ENCODE measurements around the gene SAFB2.
A peak's percentile ranks its signal among the peaks of the same experiment; 100 is the strongest.

SAFB2 gene

DNA sequence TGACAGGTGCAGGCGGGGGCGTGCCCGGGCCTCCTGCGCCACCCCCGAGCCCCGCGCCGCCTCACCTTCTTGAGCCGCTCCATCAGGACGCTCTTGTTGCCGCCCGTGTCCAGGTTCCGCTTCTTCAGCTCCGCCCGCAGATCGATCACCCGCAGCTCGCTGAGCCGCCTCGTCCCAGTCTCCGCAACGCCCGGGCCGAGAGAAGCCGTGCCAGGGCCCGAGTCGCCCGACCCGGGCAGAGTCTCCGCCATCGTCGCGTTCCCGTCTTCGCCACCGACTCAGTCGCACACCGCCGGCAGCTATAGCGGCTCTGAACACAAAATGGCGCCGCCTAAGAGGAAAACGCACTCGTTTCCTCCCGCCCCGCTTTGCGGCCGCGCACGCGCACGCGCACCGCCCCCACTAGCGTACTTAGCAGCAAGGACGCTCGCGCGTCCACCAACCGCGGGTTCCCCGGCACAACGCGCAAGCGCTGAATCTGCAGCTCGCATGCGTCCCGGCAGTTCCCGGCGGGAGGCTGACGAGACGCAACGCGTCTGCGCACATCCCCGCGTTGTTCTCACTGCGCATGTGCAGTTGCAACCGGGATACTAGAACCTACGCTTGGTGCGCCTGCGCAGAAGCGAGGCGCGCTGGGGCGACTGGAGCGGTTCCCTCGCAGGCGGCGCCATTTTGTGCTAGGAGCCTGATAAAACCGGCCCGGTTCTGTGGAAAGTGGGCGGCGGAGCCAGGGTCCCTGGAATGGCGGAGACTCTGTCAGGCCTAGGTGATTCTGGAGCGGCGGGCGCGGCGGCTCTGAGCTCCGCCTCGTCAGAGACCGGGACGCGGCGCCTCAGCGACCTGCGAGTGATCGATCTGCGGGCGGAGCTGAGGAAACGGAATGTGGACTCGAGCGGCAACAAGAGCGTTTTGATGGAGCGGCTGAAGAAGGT is at the start of gene SAFB2, which contains the start of gene SAFB:
SAFB2 (minus strand) TSS at position 312 of the 932 bp plus-strand sequence; CDS start at position 251, 61 bp downstream.
SAFB (plus strand) TSS at position 619 of the 932 bp plus-strand sequence; CDS start at position 742, 123 bp downstream.
- peak; percentile 97 for DNase-seq (ENCODE audit: low read depth)

DNA sequence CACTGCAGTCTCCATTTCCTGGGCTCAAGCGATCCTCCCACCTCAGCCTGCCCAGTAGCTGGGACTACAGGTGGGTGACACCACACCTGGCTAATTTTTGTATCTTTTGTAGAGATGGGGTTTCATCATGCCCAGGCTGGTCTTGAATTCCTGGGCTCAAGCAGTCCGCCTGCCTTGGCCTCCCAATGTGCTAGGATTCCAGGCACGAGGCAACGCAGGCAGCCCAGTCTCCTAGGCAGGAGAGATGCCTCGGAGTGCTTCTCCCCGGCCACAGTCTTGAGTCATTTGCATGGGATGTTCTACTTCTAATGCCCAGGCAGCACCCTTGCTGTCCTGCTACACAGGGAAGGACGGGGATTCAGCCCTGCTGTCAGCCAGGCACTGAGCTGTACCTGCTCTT is 49.0 kb upstream of the SAFB2 start:
- no peak for DNase-seq (ENCODE audit: low read depth)

DNA sequence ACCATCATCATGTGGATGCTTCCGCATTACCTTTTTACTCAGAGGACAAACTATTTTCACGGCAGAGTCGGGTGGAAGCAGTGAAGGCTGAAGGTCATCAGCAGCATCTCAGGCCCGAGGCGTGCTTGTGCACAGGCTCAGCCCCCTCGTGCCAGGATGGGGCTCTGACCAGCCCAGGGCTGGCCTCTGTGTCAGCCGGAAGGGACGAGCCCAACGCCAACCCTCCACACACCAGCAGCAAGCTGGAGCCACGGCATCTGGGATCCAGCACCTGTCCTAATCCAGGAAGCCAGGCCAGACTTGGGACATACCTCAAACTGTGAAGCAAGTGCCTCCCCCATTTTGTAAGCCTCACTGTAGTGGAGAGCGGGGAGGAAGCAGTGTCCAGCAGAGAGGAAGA is 46.6 kb upstream of the SAFB2 start:
- DNase-seq (ENCODE audit: low read depth): no peak

DNA sequence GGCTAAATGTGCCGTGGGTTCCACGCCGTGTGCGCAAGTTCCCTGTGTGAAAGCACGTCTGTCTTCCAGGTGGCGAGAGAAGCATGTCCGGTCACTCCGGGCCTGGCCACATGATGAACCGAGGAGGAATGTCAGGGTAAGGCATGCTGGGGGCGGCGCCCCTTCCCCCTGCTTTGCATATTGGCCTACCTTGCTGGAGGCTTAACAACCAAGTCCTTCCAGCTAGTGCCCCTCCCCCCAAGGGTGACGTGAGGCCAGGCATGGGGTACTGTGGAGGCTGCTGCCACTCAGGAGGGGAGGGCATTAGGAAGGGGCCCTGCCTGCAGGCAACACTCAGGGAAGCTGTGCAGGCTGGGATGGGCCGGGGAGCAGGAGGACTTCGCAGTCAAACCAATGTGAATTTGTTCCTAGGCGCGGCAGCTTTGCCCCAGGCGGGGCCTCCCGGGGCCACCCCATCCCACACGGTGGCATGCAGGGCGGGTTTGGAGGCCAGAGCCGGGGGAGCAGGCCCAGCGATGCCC is 45.2 kb upstream of the SAFB2 start:
- no peak for DNase-seq (ENCODE audit: low read depth)

DNA sequence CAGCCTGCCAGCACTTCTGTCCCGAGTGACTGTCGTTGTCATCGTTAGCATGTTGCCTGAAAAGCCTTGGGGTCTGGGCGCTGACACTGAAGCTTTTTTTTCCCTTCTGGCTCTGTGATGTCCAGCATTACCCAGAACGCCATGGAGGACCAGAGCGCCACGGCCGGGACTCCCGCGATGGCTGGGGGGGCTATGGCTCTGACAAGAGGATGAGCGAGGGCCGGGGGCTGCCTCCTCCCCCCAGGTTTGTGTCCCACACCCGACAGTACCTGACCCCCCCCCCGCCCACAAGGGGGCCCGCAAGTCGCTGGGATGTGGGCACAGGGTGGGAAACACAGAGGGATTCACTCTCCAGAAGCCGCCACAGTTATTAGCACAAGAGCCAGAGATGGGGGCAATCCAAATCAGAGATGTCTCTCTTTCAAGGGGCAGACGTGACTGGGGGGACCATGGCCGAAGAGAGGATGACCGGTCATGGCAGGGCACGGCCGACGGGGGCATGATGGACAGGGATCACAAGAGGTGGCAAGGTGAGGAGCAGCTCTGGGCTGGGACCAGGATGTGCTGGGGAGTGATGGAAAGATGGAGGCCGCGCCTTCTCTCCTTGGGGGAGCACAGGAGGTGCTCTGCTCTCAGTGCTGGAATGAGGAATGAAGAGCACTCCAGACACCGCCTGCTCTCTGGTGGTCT is 44.5 kb upstream of the SAFB2 start:
- no peak for DNase-seq (ENCODE audit: low read depth)

DNA sequence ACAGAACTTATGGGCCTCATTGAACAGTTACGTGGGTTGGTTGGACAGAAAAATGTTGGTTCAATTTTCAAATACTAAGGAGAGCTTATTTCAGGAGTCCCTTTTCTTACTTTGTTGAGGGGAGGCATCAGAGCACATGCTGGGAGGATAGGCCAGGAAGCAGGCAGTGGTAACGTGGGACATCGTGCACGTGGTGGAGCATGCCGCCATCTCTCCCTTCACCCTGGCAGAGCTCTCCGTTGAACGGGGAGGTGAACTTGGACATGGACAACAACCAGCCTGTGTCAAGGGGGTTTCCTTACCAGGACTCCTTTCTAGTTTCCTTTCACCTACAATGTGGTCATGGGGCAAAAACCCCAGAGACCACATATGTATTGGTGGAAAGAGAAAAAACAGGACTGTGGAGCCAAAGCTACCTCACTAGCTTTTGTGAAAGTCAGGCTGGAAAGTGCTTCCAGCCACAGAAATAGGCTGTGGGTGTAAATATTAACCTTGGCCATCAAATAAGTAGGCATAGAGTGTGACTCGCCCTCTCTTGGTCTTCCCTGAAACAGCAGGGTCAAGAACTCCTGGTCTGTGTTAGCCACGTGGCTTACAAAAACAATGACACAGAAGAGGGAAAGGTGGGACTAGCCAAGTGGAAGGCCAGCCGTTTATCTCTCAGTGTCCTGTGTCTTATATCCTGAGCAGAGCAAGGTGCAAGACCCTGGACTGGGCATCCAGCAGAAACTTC is 43.4 kb upstream of the SAFB2 start:
- no peak for DNase-seq (ENCODE audit: low read depth)

DNA sequence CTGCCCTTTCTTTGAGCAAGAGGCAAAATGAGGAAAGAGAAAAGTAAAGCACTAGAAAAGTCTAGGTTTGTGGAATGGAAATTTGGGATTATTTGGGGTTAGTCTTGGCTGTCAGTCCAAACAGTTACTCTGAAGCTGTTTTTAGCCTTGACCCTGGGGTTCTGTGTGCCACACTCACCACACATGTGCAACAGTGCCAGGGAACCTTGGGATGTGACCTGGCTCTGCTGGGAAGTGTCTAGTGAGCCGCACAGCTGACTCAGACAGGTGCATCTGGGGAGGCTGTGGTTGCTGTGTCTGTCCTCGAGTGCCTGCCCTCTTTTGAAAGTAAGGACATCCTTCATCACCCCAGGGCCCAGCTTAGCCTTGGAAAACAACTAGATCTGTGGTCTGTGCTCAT is 41.9 kb upstream of the SAFB2 start:
- DNase-seq (ENCODE audit: low read depth): no peak

DNA sequence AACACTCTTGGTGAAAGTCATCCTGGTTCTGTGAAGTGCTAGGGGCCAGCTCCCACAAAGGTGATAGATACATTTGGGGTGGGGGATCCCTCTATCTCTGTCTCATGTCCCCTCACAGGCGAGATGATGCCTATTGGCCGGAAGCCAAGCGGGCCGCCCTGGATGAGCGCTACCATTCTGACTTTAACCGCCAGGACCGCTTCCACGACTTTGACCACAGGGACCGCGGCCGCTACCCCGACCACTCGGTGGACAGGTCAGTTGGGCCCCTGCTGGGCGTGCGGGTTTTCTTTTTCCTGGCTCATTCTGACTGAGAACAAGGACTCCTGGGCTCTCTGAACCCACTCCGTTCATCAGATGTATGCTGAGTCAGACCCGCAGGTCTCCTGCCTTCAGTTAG is 41.3 kb upstream of the SAFB2 start:
- DNase-seq (ENCODE audit: low read depth): no peak

DNA sequence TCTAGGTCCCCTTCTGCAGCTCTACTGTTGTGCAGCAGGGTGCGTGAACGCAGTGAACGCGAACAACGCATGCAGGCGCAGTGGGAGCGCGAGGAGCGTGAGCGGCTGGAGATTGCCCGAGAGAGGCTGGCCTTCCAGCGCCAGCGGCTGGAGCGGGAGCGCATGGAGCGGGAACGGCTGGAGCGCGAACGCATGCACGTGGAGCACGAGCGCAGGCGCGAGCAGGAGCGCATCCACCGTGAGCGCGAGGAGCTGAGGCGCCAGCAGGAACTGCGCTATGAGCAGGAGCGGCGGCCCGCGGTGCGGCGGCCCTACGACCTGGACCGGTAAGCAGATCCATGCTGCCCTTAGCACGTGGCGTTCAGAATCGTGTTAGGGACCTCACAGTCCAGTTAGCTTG is 38.9 kb upstream of the SAFB2 start:
- DNase-seq (ENCODE audit: low read depth): no peak

DNA sequence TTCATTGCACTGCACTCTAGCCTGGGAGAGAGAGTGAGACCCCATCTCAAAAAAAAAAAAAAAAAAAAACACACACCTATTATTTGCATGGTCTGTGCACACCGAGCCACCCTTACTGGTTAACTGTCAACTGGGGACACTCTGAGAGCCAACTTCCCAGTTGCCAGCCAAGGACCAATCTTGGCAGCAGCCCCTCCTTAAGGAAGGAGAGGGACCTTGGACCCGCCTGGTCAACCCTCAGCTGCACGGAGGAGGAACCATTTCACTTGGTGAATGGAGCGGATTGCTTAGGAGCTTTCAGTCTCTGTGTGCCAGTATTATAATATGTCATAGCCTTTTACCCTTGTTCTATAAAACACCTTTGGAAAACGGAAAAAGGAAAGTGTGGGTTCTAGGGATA is 32.8 kb upstream of the SAFB2 start:
- DNase-seq (ENCODE audit: low read depth): no peak

DNA sequence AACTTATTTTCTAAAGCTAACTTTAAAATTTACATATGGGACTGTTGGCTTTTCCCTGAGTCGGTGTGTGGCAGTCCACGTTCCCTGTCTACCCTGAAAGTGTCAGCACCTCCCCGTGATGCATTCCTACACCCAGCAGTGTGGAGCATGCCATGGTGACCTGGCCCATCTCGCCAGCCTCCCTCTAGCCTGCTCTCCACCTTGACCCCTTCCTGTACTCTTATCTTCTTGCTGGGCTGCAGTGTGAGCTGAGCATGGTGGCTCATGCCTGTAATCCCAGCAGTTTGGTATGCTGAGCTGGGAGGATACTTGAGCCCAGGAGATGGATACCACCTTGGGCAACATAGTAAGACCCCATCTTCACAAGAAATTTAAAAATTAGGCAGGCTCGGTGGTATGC is 32.4 kb upstream of the SAFB2 start:
- DNase-seq (ENCODE audit: low read depth): no peak

DNA sequence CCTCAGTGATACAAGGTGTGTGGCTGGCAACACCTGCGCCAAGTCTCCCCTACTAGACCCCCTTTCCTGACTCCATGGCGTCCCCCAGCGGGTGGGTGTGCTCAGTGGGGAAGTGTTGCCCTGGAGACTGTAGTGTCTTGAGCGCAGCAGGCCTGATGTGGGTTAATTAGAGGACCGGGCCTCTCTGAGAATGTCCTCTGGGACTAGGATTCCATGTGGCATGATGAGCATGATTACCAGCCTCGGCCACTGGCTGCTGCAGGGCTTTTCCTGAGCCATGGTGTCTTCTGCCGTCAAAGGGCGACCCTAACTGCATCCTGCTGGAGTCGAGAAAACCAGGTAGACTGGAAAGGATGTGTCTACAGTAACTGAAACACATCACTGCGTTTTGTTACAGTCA is 29.7 kb upstream of the SAFB2 start:
- no peak for DNase-seq (ENCODE audit: low read depth)

DNA sequence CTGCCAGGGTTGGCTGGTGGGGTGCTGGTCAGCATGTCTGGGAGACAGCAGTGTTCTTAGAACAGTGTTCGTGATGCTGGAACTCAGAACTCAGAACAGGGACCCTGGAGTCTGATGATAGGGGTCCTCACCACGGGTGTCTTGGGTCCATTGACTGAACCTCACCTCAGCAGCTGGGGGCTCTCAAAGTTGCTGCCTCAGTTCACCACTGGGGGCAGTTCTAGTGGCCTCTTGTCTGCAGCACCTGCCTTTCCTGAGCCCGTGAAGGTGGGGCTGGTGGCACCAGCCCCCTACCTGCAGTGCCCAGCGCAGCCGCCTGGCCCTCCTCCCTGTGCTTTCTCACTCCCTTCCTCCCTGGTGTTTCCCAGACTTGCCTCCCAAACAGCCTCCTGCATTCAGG is 28.8 kb upstream of the SAFB2 start:
- DNase-seq (ENCODE audit: low read depth): no peak

DNA sequence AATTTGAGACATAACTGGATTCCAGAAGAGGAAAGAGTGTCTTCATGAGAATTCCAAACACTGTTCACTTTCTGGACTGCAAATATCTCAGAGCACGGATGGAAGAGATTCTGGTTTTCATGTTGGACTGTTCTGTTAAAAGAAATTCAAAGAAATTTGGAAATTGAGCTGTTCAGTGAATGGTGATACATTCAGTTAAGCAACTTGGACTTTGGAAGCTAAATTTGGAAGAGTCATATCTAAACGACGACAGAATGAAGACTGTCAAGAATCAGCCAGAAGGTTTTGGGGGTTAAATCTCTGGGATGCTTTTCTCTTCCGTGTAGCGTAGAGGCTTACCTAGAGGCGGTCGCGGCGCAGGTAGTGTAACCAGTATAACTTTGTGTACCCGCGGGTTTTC is 25.9 kb upstream of the SAFB2 start:
- DNase-seq (ENCODE audit: low read depth): no peak

DNA sequence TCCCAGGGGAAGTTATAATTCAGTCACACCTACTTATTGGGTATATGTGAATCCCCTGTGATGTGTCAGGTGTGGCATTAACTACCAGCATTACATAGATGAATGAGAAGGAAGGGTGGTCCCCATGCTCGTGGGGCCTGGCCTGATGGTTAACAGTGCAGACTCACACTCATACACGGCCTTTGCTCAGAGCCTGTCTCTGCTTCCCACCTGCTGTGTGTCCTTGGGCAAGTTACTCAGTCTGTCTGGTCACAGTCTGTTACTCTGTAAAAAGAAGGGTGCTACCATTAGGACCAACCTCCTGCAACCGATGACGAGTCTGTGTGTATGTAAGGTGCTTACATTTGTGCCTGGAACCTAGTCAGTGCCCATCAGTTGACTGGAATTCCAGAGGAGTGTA is 24.1 kb upstream of the SAFB2 start:
- DNase-seq (ENCODE audit: low read depth): no peak

DNA sequence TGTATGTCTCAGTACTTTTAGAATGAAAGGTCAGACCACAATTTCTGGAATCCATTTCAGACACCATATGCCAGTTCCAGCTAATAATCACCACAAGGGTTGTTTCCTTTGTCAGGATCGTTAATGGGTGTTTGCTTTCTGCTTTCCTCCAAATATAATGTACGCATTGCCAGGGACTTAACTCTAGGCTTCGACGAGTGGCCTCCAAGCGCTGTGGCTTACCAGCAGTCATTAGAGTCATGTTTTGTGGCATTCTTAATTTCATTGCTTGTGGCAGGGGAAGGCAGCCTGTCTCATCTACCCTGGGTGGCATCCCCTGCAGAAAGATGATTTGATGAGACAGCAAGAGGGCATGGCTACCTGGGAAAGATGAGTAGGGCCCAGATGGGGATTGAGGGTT is 22.8 kb upstream of the SAFB2 start:
- DNase-seq (ENCODE audit: low read depth): no peak

DNA sequence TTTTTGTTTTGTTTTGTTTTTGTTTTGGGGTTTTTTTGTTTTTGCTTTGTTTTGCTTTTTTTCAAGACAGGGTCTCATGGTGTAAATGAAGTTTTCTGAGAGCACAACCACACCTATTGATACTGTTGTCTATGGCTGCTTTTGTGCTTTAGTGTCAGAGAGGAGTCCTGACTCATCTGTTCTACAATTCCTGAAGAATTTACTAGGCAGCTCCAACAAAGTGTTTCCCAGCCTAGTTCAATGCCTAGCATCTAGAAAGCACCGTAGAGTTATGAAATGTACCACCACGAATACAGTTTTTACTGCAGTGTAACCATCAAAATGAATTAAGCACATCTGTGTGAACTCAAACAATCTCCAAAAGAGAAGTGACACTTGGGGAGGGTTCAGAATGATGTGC is 21.5 kb upstream of the SAFB2 start:
- no peak for DNase-seq (ENCODE audit: low read depth)

DNA sequence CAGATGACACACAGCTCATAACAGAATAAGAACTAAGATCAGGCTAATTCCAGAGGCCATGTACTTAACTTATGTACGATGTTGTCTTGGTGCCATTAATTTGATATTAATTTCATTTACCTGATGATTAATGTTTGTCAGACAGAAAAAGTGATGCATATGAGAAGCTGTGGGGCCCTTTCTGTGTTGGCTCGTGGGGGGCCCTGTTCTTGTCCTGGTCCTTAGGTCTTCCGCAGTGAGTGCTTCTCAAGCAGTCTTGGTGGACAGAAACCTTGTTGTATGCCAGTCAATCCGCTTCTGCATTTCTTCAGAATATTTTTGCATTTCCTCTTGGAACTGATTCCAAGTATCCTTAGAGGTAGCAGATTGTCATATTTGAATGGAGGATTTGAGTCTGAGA is 20.5 kb upstream of the SAFB2 start:
- DNase-seq (ENCODE audit: low read depth): no peak

DNA sequence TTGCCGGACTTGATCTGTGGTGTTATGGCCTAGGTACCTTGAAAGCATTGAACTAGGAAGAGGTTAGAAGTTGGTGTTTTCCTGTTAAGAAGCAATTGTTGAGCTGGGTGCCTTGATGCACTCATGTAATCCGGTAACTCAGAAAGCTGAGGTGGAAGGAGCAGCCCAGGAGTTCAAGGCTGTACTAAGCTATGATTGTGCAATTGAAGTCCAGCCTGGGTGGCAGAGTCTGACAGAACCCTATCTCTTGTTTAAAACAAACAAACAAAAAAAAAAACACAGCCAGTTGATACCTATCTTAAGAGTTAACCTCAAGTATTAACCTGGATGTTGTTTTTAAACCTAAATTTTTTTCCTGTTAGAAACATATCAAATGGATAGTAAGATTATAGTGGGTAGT is 19.6 kb upstream of the SAFB2 start:
- no peak for DNase-seq (ENCODE audit: low read depth)

DNA sequence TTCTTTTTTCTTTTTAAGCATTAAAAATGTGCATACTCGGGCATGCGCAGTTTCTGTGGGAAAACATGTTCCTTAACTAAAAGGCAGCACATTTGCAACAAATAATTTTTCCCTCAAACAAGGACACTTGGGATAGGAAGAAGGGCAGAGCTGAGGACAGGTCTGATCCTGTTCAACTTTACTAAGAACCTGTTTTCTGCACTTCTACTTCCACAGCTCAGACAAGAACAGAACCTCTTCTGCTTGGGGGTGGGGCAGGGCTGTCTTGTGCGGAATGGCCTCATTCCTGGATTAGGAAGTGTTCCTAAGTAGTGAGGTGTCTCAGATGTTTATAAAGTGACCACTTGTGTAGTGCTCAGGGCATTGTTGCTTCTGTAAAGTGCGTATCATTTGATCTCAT is 18.6 kb upstream of the SAFB2 start:
- DNase-seq (ENCODE audit: low read depth): no peak

DNA sequence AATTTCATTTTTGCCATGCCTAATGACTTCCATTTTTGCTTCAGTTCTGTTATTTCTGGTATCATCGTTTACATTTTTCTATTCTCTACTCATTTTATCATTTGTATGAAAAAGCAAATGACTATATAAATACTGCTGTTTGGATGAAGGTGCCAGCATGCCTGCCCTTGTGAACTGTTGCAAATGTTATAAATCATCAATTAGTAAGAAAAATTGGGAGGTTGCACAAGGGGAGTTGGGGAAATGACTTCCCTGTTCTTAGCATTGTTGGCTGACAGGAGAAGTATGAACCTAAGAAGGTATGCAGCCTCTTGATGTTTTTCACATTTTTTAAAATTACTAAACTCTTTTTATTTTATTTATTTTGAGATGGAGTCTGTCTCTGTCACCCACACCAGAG is 15.4 kb upstream of the SAFB2 start:
- DNase-seq (ENCODE audit: low read depth): no peak

DNA sequence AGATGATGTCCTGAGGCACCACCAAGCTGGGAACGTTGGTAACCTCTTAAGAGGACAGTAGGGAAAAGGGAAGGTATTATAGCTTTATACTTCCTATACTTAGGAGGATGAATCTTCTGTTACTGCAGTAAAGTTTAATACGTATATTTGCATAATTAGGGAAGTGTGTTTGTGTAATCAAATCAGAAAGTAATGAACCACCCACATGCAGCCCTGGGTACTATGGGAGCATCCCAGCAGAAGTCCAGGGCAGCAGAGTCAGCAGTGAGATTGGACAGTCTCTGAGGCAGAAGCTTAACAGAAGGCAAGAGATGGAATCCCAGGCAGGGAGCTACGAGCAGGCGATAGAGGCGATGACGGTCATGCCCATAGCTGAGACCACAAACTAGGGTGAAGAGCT is 12.9 kb upstream of the SAFB2 start:
- DNase-seq (ENCODE audit: low read depth): no peak

DNA sequence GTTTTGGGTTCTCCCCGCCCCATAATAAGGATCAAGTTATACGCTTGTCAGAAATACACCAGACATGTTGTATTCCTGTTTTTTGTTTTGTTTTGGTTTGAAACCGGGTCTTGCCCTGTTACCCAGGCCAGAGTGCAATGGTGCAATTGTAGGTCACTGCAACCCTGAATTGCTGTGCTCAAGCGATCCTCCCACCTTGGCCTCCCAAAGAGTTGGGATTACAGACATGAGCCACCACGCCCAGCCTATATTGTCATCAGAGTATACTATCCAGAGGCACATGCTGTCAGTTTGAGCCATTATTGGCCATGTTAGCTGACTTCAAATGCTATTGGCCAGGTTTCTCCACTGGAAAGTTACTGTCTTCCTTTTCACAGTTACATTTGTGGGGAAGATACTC is 10.1 kb upstream of the SAFB2 start:
- DNase-seq (ENCODE audit: low read depth): no peak
